SK-N-SH treated with all-trans-retinoic acid at 6 μM for 48 hours (cell line): Measurements from ENCODE around the gene CEMP1.

Experiments
- ATAC-seq: fragments of 200-7000 bp; cut with Tn5 transposase; 3 replicates; pipeline ENCODE4 v1.9.1; 2020; ENCODE audit warnings: mild to moderate bottlenecking, moderate library complexity
- ARNTL ChIP-seq: fragments of 450-650 bp; formaldehyde crosslinking; IDR thresholded peaks from 2 replicates; pipeline ENCODE4 v1.5.0; 2020; ENCODE audit warnings: low read depth, mild to moderate bottlenecking, moderate library complexity, borderline replicate concordance
- BACH2 ChIP-seq: fragments of 250-450 bp; sonication (Bioruptor Pico); IDR thresholded peaks from 2 replicates; pipeline ENCODE4 v1.9.0; 2021; ENCODE audit warnings: mild to moderate bottlenecking, borderline replicate concordance
- CREB5 ChIP-seq: fragments of 250-450 bp; sonication (Bioruptor Pico); IDR thresholded peaks from 2 replicates; pipeline ENCODE4 v1.5.1; 2020; ENCODE audit warnings: low read depth, mild to moderate bottlenecking, moderate library complexity
- CSDC2 ChIP-seq: fragments of 250-450 bp; sonication (Bioruptor Pico); IDR thresholded peaks from 2 replicates; pipeline ENCODE4 v1.5.0; 2020; ENCODE audit warnings: mild to moderate bottlenecking, moderate library complexity
- ISL1 ChIP-seq: fragments of 250-450 bp; sonication (Bioruptor Pico); IDR thresholded peaks from 2 replicates; pipeline ENCODE4 v2.1.2; 2022; ENCODE audit warnings: mild to moderate bottlenecking, moderate library complexity
- OSR1 ChIP-seq: fragments of 250-450 bp; sonication (Bioruptor Pico); IDR thresholded peaks from 2 replicates; pipeline ENCODE4 v1.8.0; 2022; ENCODE audit warnings: moderate library complexity, mild to moderate bottlenecking, inconsistent platforms
- PPARA ChIP-seq: fragments of 250-450 bp; sonication (Bioruptor Pico); IDR thresholded peaks from 2 replicates; pipeline ENCODE4 v1.5.0; 2020; ENCODE audit warnings: mild to moderate bottlenecking, borderline replicate concordance
- RARB ChIP-seq: fragments of 250-450 bp; sonication (Bioruptor Pico); IDR thresholded peaks from 2 replicates; pipeline ENCODE4 v1.8.0; 2021; ENCODE audit warnings: mild to moderate bottlenecking, moderate library complexity
- SNAI2 ChIP-seq: fragments of 250-450 bp; sonication (Bioruptor Pico); IDR thresholded peaks from 2 replicates; pipeline ENCODE4 v1.5.0; 2020; ENCODE audit warnings: mild to moderate bottlenecking, moderate library complexity
- TCF4 ChIP-seq: fragments of 250-450 bp; sonication (Bioruptor Pico); IDR thresholded peaks from 2 replicates; pipeline ENCODE4 v1.8.0; 2021; ENCODE audit warnings: mild to moderate bottlenecking, moderate library complexity, borderline replicate concordance
- TOX ChIP-seq: fragments of 250-450 bp; sonication (Bioruptor Pico); IDR thresholded peaks from 2 replicates; pipeline ENCODE4 v1.8.0; 2021; ENCODE audit warnings: mild to moderate bottlenecking, moderate library complexity, borderline replicate concordance
- ZC3H10 ChIP-seq: fragments of 250-450 bp; sonication (Bioruptor Pico); IDR thresholded peaks from 2 replicates; pipeline ENCODE4 v1.5.1; 2021; ENCODE audit warnings: mild to moderate bottlenecking, moderate library complexity
- ZFP3 ChIP-seq: fragments of 250-450 bp; sonication (Bioruptor Pico); IDR thresholded peaks from 2 replicates; pipeline ENCODE4 v1.5.0; 2020; ENCODE audit warnings: mild to moderate bottlenecking, moderate library complexity
- ZFP30 ChIP-seq: fragments of 450-650 bp; formaldehyde crosslinking; IDR thresholded peaks from 2 replicates; pipeline ENCODE4 v1.5.0; 2022; ENCODE audit warnings: mild to moderate bottlenecking, moderate library complexity
- ZNF565 ChIP-seq: fragments of 450-650 bp; formaldehyde crosslinking; conservative IDR thresholded peaks from 2 replicates; pipeline ENCODE4 v1.5.0; 2020; ENCODE audit warnings: low read depth, mild to moderate bottlenecking, moderate library complexity
- ZNF70 ChIP-seq: fragments of 450-650 bp; formaldehyde crosslinking; IDR thresholded peaks from 2 replicates; pipeline ENCODE4 v1.5.0; 2020; ENCODE audit warnings: mild to moderate bottlenecking, moderate library complexity
- ZNF8 ChIP-seq: fragments of 450-650 bp; formaldehyde crosslinking; IDR thresholded peaks from 2 replicates; pipeline ENCODE4 v1.5.0; 2020; ENCODE audit warnings: mild to moderate bottlenecking, moderate library complexity
- TF ChIP-seq, protein P1 (sequence below): fragments of 250-450 bp; sonication (Bioruptor Pico); IDR thresholded peaks from 2 replicates; pipeline ENCODE4 v1.8.0; 2021; ENCODE audit warnings: low read depth, mild to moderate bottlenecking, moderate library complexity, borderline replicate concordance
- TF ChIP-seq, protein P2 (sequence below): fragments of 250-450 bp; sonication (Bioruptor Pico); IDR thresholded peaks from 2 replicates; pipeline ENCODE4 v1.5.1; 2021; ENCODE audit warnings: mild to moderate bottlenecking, moderate library complexity
- TF ChIP-seq, protein P3 (sequence below): fragments of 250-450 bp; sonication (Bioruptor Pico); IDR thresholded peaks from 2 replicates; pipeline ENCODE4 v1.8.0; 2020; ENCODE audit warnings: mild to moderate bottlenecking, moderate library complexity, borderline replicate concordance

The CEMP1 gene

DNA sequence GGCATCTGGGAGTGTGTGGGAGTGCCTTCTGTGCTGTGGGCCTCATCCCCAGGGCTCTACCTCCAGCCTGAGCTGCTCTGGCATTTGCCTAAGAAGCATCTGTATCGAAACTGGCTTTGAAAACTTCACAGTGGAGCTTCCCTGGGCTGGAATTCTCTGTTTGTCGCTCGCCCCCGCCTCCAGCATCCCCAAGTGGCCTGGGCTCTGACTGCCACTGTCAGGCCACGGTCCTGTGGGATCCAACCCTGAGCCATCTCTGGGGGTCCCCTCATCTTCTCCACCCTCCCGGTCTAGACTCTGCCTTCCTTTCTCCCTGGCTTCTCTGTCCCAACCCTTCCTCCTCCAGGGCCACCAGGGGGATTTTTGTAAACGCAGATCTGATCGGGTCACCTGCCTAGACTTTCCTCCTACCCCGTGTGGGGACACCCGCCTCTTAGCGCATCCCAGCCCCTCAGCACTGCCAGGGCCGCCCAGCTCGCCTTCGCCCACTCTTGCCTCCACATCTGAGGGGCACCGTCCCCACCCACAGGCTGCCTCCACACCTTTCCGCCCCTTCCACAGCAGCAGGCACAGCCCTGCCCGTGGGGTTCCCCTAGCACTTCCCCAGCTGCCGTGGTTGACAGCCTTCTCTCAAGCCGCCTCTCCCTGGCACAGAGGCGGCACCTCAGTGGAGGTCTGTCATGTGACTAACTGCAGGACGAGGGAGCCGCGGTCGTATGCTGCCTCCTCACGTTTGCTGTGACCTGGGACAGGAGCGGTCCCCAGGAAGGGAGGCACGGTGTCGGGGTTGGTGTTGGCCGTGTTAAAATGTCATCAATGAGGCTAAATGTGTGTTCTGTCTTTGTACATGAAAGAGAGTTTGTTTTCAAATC, 44.3 kb downstream of the CEMP1 start (continued):
- TF ChIP-seq CREB5 (CRISPR knock-in tag) (no peak), ISL1 (CRISPR knock-in tag) (no peak), TCF4 (no peak), ARNTL (CRISPR knock-in tag) (no peak), SNAI2 (CRISPR knock-in tag) (no peak)
- TF ChIP-seq, protein P1, sequence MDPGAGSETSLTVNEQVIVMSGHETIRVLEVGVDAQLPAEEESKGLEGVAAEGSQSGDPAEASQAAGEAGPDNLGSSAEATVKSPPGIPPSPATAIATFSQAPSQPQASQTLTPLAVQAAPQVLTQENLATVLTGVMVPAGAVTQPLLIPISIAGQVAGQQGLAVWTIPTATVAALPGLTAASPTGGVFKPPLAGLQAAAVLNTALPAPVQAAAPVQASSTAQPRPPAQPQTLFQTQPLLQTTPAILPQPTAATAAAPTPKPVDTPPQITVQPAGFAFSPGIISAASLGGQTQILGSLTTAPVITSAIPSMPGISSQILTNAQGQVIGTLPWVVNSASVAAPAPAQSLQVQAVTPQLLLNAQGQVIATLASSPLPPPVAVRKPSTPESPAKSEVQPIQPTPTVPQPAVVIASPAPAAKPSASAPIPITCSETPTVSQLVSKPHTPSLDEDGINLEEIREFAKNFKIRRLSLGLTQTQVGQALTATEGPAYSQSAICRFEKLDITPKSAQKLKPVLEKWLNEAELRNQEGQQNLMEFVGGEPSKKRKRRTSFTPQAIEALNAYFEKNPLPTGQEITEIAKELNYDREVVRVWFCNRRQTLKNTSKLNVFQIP: no peak
- TF ChIP-seq, protein P2, sequence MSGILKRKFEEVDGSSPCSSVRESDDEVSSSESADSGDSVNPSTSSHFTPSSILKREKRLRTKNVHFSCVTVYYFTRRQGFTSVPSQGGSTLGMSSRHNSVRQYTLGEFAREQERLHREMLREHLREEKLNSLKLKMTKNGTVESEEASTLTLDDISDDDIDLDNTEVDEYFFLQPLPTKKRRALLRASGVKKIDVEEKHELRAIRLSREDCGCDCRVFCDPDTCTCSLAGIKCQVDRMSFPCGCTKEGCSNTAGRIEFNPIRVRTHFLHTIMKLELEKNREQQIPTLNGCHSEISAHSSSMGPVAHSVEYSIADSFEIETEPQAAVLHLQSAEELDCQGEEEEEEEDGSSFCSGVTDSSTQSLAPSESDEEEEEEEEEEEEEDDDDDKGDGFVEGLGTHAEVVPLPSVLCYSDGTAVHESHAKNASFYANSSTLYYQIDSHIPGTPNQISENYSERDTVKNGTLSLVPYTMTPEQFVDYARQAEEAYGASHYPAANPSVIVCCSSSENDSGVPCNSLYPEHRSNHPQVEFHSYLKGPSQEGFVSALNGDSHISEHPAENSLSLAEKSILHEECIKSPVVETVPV (CRISPR knock-in tag): no peak

DNA sequence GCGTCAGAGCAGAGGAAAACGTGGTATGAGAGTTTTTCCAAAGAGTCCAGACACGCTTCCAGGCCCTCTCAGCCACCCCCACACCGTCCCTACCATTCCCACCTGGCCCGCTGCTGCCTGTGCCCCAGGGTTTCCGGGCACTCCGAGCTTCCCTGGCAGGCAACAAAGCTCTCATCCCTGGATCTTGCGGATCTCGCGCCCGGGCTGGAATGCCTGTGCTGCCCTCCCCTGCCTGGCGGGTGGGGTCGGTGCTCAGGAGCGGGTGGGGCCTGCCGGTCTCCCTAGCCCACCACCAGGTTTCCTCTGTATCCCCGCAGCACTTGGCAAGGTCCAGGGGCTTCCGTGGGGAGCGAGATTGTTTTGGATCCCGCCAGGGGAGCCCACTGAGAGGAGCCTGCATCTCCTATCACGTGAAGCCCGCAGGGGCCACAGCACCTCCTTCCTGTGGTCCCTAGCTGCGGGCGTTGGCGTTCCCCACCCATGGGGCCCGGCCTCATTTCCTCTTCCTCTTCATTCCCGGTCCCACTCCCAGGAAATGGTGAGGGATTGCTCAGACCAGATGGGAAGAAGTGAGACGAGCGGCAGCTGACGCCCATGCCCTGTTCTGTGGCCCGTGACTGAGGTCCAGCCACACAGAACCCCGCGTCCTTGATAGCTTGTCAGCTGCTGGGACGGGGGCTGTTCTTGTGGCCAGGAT, 45.2 kb downstream of the CEMP1 start:
- ATAC-seq: no peak
- TF ChIP-seq ARNTL (CRISPR knock-in tag) (no peak), CSDC2 (CRISPR knock-in tag) (no peak), ZC3H10 (no peak), TCF4 (no peak), ZNF70 (CRISPR knock-in tag) (no peak), OSR1 (CRISPR knock-in tag) (no peak), ZNF565 (no peak), ISL1 (CRISPR knock-in tag) (no peak), CREB5 (CRISPR knock-in tag) (no peak), ZNF8 (CRISPR knock-in tag) (no peak), ZFP30 (no peak), RARB (CRISPR knock-in tag) (no peak), TOX (CRISPR knock-in tag) (no peak), ZFP3 (CRISPR knock-in tag) (no peak), PPARA (CRISPR knock-in tag) (no peak), BACH2 (CRISPR knock-in tag) (no peak)
- TF ChIP-seq, protein P2 (CRISPR knock-in tag): no peak
- TF ChIP-seq, protein P3, sequence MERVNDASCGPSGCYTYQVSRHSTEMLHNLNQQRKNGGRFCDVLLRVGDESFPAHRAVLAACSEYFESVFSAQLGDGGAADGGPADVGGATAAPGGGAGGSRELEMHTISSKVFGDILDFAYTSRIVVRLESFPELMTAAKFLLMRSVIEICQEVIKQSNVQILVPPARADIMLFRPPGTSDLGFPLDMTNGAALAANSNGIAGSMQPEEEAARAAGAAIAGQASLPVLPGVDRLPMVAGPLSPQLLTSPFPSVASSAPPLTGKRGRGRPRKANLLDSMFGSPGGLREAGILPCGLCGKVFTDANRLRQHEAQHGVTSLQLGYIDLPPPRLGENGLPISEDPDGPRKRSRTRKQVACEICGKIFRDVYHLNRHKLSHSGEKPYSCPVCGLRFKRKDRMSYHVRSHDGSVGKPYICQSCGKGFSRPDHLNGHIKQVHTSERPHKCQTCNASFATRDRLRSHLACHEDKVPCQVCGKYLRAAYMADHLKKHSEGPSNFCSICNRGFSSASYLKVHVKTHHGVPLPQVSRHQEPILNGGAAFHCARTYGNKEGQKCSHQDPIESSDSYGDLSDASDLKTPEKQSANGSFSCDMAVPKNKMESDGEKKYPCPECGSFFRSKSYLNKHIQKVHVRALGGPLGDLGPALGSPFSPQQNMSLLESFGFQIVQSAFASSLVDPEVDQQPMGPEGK (CRISPR knock-in tag): no peak
- TF ChIP-seq, protein P1: no peak
